WERI-Rb-1 (cell line): ENCODE results near the gene SLC22A15.

ENCODE experiments used
- DNase-seq: peaks from one replicate; pipeline ENCODE4 v3.0.0-alpha.2; 2020
- H3K27ac ChIP-seq: fragments of 250-450 bp; sonication (Bioruptor Pico); 2 replicates; pipeline ENCODE4 v1.5.1; 2020; ENCODE audit warnings: mild to moderate bottlenecking, moderate library complexity
- H3K27me3 ChIP-seq: fragments of 250-450 bp; sonication (Bioruptor Pico); 2 replicates; pipeline ENCODE4 v1.5.1; 2021; ENCODE audit warnings: mild to moderate bottlenecking, low read depth, moderate library complexity; ENCODE audit not compliant: insufficient read depth, severe bottlenecking
- H3K36me3 ChIP-seq: fragments of 250-450 bp; sonication (Bioruptor Pico); 2 replicates; pipeline ENCODE4 v1.5.1; 2020; ENCODE audit warnings: mild to moderate bottlenecking, moderate library complexity
- H3K4me3 ChIP-seq: 2 replicates; pipeline ENCODE4 v1.5.1; 2011; ENCODE audit warnings: low read depth, mild to moderate bottlenecking, control low read depth, low read length
- H3K9me3 ChIP-seq: fragments of 250-450 bp; sonication (Bioruptor Pico); 2 replicates; pipeline ENCODE4 v1.5.1; 2021; ENCODE audit warnings: mild to moderate bottlenecking, moderate library complexity; ENCODE audit not compliant: severe bottlenecking
- TF ChIP-seq, protein P1 (sequence below): IDR thresholded peaks from 2 replicates; pipeline ENCODE4 v1.5.1; 2011; ENCODE audit warnings: low read depth, mild to moderate bottlenecking, control low read depth, inconsistent platforms, low read length

Gene SLC22A15

DNA sequence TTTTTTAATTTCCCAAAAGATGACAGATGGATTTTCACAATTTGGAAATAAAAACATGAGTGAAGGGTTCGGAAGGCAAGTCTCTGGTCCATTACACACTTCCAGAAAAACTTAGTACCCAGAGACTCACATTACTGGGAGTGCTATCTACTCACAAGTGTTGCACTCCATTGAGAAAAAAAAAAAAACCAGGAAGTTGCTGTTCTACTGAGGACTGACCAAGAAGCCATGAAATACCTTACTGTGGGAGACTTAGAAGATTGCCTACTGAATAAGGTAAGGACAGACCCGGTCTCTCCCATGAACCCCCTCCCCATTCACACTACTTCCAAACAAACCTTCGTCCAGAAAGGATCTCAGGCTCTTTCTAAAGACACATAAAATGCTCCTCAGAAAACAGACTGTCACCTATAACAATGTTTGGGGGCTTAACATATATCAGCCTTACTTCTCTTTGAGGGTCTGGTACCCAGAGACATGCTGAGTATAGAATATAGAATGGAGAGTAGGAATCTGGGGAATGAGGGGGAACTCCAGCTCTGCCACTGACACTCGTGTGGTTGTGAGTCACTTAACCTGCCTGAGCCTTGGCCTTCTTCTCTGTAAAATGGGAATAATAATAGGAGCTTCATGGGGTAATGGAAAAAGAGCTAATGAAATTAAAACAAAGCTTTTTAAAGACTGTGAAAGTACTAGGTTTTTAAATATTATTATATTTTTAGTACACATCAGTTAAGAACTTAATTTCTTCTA, 136.3 kb downstream of the SLC22A15 start:
- Histone ChIP-seq H3K9me3 (no peaks in the 10 kb centered on the region), H3K4me3 (no peak overlapping the region), H3K27ac (no peak overlapping the region), H3K27me3 (no peaks in the 10 kb centered on the region), H3K36me3 (no peaks in the 10 kb centered on the region)
- DNase-seq, result no peak
- TF ChIP-seq, protein P1, sequence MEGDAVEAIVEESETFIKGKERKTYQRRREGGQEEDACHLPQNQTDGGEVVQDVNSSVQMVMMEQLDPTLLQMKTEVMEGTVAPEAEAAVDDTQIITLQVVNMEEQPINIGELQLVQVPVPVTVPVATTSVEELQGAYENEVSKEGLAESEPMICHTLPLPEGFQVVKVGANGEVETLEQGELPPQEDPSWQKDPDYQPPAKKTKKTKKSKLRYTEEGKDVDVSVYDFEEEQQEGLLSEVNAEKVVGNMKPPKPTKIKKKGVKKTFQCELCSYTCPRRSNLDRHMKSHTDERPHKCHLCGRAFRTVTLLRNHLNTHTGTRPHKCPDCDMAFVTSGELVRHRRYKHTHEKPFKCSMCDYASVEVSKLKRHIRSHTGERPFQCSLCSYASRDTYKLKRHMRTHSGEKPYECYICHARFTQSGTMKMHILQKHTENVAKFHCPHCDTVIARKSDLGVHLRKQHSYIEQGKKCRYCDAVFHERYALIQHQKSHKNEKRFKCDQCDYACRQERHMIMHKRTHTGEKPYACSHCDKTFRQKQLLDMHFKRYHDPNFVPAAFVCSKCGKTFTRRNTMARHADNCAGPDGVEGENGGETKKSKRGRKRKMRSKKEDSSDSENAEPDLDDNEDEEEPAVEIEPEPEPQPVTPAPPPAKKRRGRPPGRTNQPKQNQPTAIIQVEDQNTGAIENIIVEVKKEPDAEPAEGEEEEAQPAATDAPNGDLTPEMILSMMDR, result no peak

- TF ChIP-seq, protein P1, result no peak
- H3K27ac ChIP-seq, result no peak overlapping the region
- H3K36me3 ChIP-seq, result no peaks in the 10 kb centered on the region
- DNase-seq, result no peak
- H3K4me3 ChIP-seq, result no peak overlapping the region
- H3K27me3 ChIP-seq, result no peaks in the 10 kb centered on the region
- no peaks in the 10 kb centered on the region for H3K9me3 ChIP-seq
Observed at GRCh38 chr1:116113615-116114014, 137.3 kb downstream of the SLC22A15 start.

GRCh38 chr1:116115476-116116439, 139.4 kb downstream of the SLC22A15 start:
- DNase-seq, result no peak
- H3K27ac ChIP-seq, result no peak overlapping the region

DNA sequence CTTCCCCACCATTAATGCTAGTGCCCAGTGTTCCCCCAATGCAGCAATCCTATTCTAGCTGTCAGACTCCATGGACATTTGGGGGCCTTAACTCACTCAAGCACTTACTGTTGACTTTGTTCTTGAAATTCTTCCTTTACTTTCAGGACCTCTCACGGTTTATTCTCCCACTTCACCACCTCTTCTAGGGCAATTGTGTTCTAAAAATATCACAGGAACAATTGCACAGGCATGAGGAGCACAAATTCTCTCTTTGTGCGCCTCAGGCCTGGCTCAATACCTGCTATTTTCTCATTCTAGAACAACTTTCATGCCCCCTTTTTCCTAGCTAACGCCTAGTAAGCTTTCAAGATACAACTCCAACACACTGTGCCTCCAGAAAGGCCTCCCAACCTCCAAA, 142.2 kb downstream of the SLC22A15 start:
- no peaks in the 10 kb centered on the region for H3K36me3 ChIP-seq
- DNase-seq, result no peak
- H3K4me3 ChIP-seq, result no peak overlapping the region
- H3K27me3 ChIP-seq, result no peaks in the 10 kb centered on the region
- TF ChIP-seq, protein P1, result no peak
- H3K9me3 ChIP-seq, result no peaks in the 10 kb centered on the region
- no peak overlapping the region for H3K27ac ChIP-seq

More at GRCh38 chr1:116115476-116116439, 139.4 kb downstream of the SLC22A15 start:
- no peak overlapping the region for H3K4me3 ChIP-seq
- H3K9me3 ChIP-seq, result no peaks in the 10 kb centered on the region
- TF ChIP-seq, protein P1, result no peak
- H3K36me3 ChIP-seq, result no peaks in the 10 kb centered on the region
- H3K27me3 ChIP-seq, result no peaks in the 10 kb centered on the region
